Neutrophil (primary cell): ENCODE data around the gene ZFP42.
"Not testable (repeated sequence)": the region's sequence is repeated elsewhere in the genome, so short reads cannot be mapped to it uniquely, and the experiment has no call there.

Source experiments
- H3K27ac ChIP-seq: fragments of 200-600 bp; sonication (generic); 2 replicates; pipeline ENCODE4 v1.5.1; 2016; ENCODE audit warnings: mild to moderate bottlenecking, moderate library complexity
- H3K27me3 ChIP-seq: fragments of 200-600 bp; sonication (generic); 2 replicates; pipeline ENCODE4 v1.6.0; 2016; ENCODE audit warnings: mild to moderate bottlenecking
- H3K36me3 ChIP-seq: fragments of 200-600 bp; sonication (generic); 2 replicates; pipeline ENCODE4 v1.5.1; 2017
- H3K4me1 ChIP-seq, 2 experiments: fragments of 200-600 bp in 1 of 2; sonication (generic) in 1 of 2; 1 replicate in 1 of 2; 2 replicates in 1 of 2; pipeline versions ENCODE4 v1.5.1 to v1.6.1; 2013 to 2016; ENCODE audit warnings: low read depth in 1 of 2, low read length in 1 of 2, mild to moderate bottlenecking in 1 of 2, moderate library complexity in 1 of 2; ENCODE audit not compliant: control insufficient read depth in 1 of 2, insufficient read depth in 1 of 2
- H3K4me3 ChIP-seq, 2 experiments: fragments of 200-600 bp in 1 of 2; sonication (generic) in 1 of 2; 1 replicate in 1 of 2; 2 replicates in 1 of 2; pipeline ENCODE4 v1.5.1; 2013 to 2016; ENCODE audit warnings: low read depth in 1 of 2, low read length in 1 of 2, mild to moderate bottlenecking in 1 of 2, moderate library complexity in 1 of 2
- H3K9me3 ChIP-seq: fragments of 200-600 bp; sonication (generic); 2 replicates; pipeline ENCODE4 v1.5.1; 2016
- CTCF ChIP-seq: fragments of 200-600 bp; sonication (generic); IDR thresholded peaks from 2 replicates; pipeline ENCODE4 v1.5.1; 2016; ENCODE audit warnings: antibody characterized with exemption

Gene ZFP42

GRCh38 chr4:188042191-188042590, 46.6 kb downstream of the ZFP42 start:
- Histone ChIP-seq H3K9me3 (no peaks in the 10 kb centered on the region), H3K4me3 (no peak overlapping the region), H3K27ac (no peak overlapping the region), H3K27me3 (no peaks in the 10 kb centered on the region), H3K36me3 (no peaks in the 10 kb centered on the region), H3K4me1 (no peaks in the 10 kb centered on the region)
- TF ChIP-seq CTCF = no peak

GRCh38 chr4:188043154-188043553, 47.6 kb downstream of the ZFP42 start:
- no peaks in the 10 kb centered on the region for H3K36me3 ChIP-seq
- H3K27ac ChIP-seq = no peak overlapping the region
- H3K9me3 ChIP-seq = no peaks in the 10 kb centered on the region
- H3K27me3 ChIP-seq = no peaks in the 10 kb centered on the region
- H3K4me3 ChIP-seq = no peak overlapping the region
- no peaks in the 10 kb centered on the region for H3K4me1 ChIP-seq
- TF ChIP-seq CTCF = no peak

- not testable (repeated sequence) for H3K4me1 ChIP-seq, H3K27ac ChIP-seq, H3K9me3 ChIP-seq
Measured at GRCh38 chr4:188045461-188045860, 49.9 kb downstream of the ZFP42 start.

GRCh38 chr4:188046657-188047056, 51.1 kb downstream of the ZFP42 start:
- TF ChIP-seq CTCF = no peak
- Histone ChIP-seq H3K27me3 (no peaks in the 10 kb centered on the region), H3K4me3 (no peak overlapping the region), H3K9me3 (no peaks in the 10 kb centered on the region), H3K4me1 (no peaks in the 10 kb centered on the region), H3K27ac (no peak overlapping the region), H3K36me3 (no peaks in the 10 kb centered on the region)

More at GRCh38 chr4:188045461-188045860, 49.9 kb downstream of the ZFP42 start:
- not testable (repeated sequence) for H3K4me3 ChIP-seq, H3K27me3 ChIP-seq, H3K36me3 ChIP-seq

- TF ChIP-seq CTCF = no peak
Measured at GRCh38 chr4:188053302-188053701, 57.7 kb downstream of the ZFP42 start.

More at GRCh38 chr4:188053302-188053701, 57.7 kb downstream of the ZFP42 start:
- H3K4me1 ChIP-seq = no peaks in the 10 kb centered on the region
- no peak overlapping the region for H3K4me3 ChIP-seq
- H3K27ac ChIP-seq = no peak overlapping the region
- H3K36me3 ChIP-seq = no peaks in the 10 kb centered on the region
- H3K27me3 ChIP-seq = no peaks in the 10 kb centered on the region
- H3K9me3 ChIP-seq = no peaks in the 10 kb centered on the region
